MM.1S (cell line): Measurements from ENCODE around the gene WDR81.

Experiments
- EZH2 ChIP-seq: fragments of 300-600 bp; sonication (generic); optimal IDR thresholded peaks from 2 replicates; pipeline ENCODE3; 2017; ENCODE audit warnings: low read depth, mild to moderate bottlenecking, antibody characterized with exemption, low read length, mixed read lengths
- TF ChIP-seq, protein P1 (sequence below): fragments of 300-600 bp; sonication (generic); IDR thresholded peaks from 2 replicates; pipeline ENCODE4 v1.5.1; 2016; ENCODE audit warnings: antibody characterized with exemption, low read length, mixed read lengths

- TF ChIP-seq, protein P1, sequence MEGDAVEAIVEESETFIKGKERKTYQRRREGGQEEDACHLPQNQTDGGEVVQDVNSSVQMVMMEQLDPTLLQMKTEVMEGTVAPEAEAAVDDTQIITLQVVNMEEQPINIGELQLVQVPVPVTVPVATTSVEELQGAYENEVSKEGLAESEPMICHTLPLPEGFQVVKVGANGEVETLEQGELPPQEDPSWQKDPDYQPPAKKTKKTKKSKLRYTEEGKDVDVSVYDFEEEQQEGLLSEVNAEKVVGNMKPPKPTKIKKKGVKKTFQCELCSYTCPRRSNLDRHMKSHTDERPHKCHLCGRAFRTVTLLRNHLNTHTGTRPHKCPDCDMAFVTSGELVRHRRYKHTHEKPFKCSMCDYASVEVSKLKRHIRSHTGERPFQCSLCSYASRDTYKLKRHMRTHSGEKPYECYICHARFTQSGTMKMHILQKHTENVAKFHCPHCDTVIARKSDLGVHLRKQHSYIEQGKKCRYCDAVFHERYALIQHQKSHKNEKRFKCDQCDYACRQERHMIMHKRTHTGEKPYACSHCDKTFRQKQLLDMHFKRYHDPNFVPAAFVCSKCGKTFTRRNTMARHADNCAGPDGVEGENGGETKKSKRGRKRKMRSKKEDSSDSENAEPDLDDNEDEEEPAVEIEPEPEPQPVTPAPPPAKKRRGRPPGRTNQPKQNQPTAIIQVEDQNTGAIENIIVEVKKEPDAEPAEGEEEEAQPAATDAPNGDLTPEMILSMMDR: no peak
- TF ChIP-seq EZH2: no peak
Observed at GRCh38 chr17:1755827-1756262, 31.3 kb downstream of the WDR81 start.
